Smooth muscle cell (in vitro differentiated cells): ENCODE measurements around the gene OPN4. TPM values are rescaled to one million over a fixed set of nuclear protein-coding genes. Genes with fewer than 3 reads are reported as not detected.

Experiments used
- DNase-seq: peaks from one replicate; lab custom pipeline; 2025; ENCODE audit not compliant: unreplicated experiment; lab: John Stamatoyannopoulos, UW
- H2AFZ ChIP-seq: fragments of 200-600 bp; sonication (generic); 2 replicates; pipeline ENCODE4 v1.6.0; 2016; ENCODE audit warnings: antibody characterized with exemption, low read depth, mild to moderate bottlenecking
- H3F3A ChIP-seq: fragments of 200-600 bp; sonication (generic); 2 replicates; pipeline ENCODE4 v1.6.0; 2017; ENCODE audit warnings: antibody characterized with exemption, low read depth
- H3K27ac ChIP-seq: fragments of 200-600 bp; sonication (generic); 2 replicates; pipeline ENCODE4 v1.5.1; 2016; ENCODE audit warnings: low read depth, mild to moderate bottlenecking
- H3K27me3 ChIP-seq: fragments of 200-600 bp; sonication (generic); 2 replicates; pipeline ENCODE4 v1.6.1; 2016; ENCODE audit warnings: low read depth, mild to moderate bottlenecking
- H3K36me3 ChIP-seq: fragments of 200-600 bp; sonication (generic); 2 replicates; pipeline ENCODE4 v1.5.1; 2016; ENCODE audit warnings: low read depth
- H3K4me1 ChIP-seq: fragments of 200-600 bp; sonication (generic); 2 replicates; pipeline ENCODE4 v1.5.1; 2016; ENCODE audit warnings: low read depth
- H3K4me2 ChIP-seq: fragments of 200-600 bp; sonication (generic); 2 replicates; pipeline ENCODE4 v1.6.0; 2016; ENCODE audit warnings: mild to moderate bottlenecking
- H3K4me3 ChIP-seq: fragments of 200-600 bp; sonication (generic); 2 replicates; pipeline ENCODE4 v1.5.1; 2016; ENCODE audit warnings: mild to moderate bottlenecking
- H3K79me2 ChIP-seq: fragments of 200-600 bp; sonication (generic); 2 replicates; pipeline ENCODE4 v1.6.0; 2016; ENCODE audit warnings: low read depth, mild to moderate bottlenecking
- H3K9ac ChIP-seq: fragments of 200-600 bp; sonication (generic); 2 replicates; pipeline ENCODE4 v1.6.0; 2016; ENCODE audit warnings: low read depth
- H3K9me3 ChIP-seq: fragments of 200-600 bp; sonication (generic); replicated peaks from 2 replicates; pipeline ENCODE4 v1.5.1; 2016; ENCODE audit warnings: low read depth
- H4K20me1 ChIP-seq: fragments of 200-600 bp; sonication (generic); 2 replicates; pipeline ENCODE4 v1.6.0; 2016; ENCODE audit warnings: low read depth
- WGBS: methylation state at CpG from one replicate; pipeline ENCODE4 v1.1.7; 2016; ENCODE audit warnings: low lambda C conversion rate; 5-methylcytosine and 5-hydroxymethylcytosine counted together
- polyA plus RNA-seq: library from polyadenylated mRNA; unstranded; fragments of >200 nt; fragmentation: Nextera tagmentation; extraction: Ambion mirVana; gene quantifications from 2 replicates; pipeline ENCODE4 v1.2.1, GENCODE V29; 2016
- total RNA-seq: library from RNA; depleted of rRNA; stranded (reverse); fragments of >200 nt; gene quantifications from 2 replicates; pipeline ENCODE4 v1.2.3, GENCODE V29; 2014
- TF ChIP-seq, protein P1 (sequence below): fragments of 200-600 bp; sonication (generic); IDR thresholded peaks from 2 replicates; pipeline ENCODE4 v1.5.1; 2017; ENCODE audit warnings: borderline replicate concordance, mild to moderate bottlenecking, antibody characterized with exemption; ENCODE audit not compliant: insufficient read depth, poor library complexity, severe bottlenecking

OPN4 gene
- total and polyA plus RNA-seq, 2 experiments from 2014 or later = not detected

DNA sequence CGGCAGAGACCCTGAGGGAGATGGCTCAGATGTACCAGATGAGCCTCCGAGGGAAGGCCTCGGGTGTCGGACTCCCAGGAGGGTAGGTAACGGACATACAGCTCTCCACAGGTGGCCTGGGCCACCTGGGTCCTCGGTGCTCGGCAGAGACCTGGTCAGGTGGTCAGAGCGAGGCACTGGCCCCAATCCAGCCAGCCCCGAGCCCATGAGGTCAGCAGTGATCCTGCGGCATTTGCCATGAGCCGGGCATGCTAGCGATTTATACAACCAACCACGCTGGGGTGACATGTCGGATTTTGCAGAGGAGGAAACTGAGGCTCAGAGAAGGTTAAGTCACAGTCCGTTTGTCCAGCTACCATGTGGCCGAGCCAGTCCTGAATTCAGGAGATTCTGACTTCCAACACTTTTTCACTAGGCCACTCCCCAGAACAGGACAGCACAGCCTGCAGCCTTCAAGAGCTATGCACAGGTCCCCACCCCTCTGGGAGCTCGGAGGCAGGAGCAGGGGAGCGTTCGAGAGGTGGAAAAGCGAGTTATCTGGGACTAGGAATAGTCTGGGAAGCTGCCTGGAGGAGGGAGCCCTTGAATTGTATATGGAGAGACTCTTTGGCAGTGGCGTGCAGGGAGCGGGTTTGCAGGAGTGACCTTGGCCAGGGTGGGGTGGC lies 27.5 kb downstream of the OPN4 start:
- Histone ChIP-seq H3K9me3 (no peaks in the 10 kb centered on the region), H4K20me1 (no peaks in the 10 kb centered on the region), H3K27ac (no peak overlapping the region), H3F3A (no peaks in the 10 kb centered on the region), H3K9ac (no peak overlapping the region), H3K4me2 (no peak overlapping the region), H3K36me3 (no peaks in the 10 kb centered on the region), H3K79me2 (no peaks in the 10 kb centered on the region), H3K4me1 (peaks cover 15% of the 10 kb centered on the region), H3K27me3 (no peaks in the 10 kb centered on the region), H2AFZ (no peak overlapping the region), H3K4me3 (no peak overlapping the region)
- DNase-seq = no peak
- 90% methylated on average over 22 of the region's 22 CpGs for WGBS
- TF ChIP-seq, protein P1, sequence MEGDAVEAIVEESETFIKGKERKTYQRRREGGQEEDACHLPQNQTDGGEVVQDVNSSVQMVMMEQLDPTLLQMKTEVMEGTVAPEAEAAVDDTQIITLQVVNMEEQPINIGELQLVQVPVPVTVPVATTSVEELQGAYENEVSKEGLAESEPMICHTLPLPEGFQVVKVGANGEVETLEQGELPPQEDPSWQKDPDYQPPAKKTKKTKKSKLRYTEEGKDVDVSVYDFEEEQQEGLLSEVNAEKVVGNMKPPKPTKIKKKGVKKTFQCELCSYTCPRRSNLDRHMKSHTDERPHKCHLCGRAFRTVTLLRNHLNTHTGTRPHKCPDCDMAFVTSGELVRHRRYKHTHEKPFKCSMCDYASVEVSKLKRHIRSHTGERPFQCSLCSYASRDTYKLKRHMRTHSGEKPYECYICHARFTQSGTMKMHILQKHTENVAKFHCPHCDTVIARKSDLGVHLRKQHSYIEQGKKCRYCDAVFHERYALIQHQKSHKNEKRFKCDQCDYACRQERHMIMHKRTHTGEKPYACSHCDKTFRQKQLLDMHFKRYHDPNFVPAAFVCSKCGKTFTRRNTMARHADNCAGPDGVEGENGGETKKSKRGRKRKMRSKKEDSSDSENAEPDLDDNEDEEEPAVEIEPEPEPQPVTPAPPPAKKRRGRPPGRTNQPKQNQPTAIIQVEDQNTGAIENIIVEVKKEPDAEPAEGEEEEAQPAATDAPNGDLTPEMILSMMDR = no peak

DNA sequence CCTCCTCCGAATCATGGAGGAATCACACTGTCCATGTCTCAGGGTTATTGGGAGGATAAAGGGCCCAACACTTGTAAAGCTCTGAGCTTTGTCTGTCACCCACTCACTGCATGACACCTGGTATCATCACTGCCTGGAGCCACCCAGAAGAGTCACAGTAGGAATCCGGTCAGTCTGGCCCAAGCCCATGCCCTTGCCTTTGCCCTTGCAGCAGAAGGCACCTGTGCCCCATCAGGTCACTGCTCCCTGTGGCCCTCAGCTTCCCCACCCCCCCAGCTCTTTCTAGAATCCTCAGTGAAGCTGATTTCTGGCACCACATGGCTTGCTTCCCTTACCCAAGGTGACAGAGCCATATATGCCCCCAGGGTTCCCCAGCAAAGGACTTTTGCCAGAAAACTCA lies 28.3 kb downstream of the OPN4 start:
- Histone ChIP-seq H3K4me1 (peaks cover 15% of the 10 kb centered on the region), H3F3A (no peaks in the 10 kb centered on the region), H3K9ac (no peak overlapping the region), H4K20me1 (no peaks in the 10 kb centered on the region), H2AFZ (no peak overlapping the region), H3K27me3 (no peaks in the 10 kb centered on the region), H3K4me3 (no peak overlapping the region), H3K36me3 (no peaks in the 10 kb centered on the region), H3K79me2 (no peaks in the 10 kb centered on the region), H3K4me2 (no peak overlapping the region), H3K9me3 (no peaks in the 10 kb centered on the region), H3K27ac (no peak overlapping the region)
- 93% methylated on average over 2 of the region's 2 CpGs for WGBS
- DNase-seq = no peak
- TF ChIP-seq, protein P1 = no peak

DNA sequence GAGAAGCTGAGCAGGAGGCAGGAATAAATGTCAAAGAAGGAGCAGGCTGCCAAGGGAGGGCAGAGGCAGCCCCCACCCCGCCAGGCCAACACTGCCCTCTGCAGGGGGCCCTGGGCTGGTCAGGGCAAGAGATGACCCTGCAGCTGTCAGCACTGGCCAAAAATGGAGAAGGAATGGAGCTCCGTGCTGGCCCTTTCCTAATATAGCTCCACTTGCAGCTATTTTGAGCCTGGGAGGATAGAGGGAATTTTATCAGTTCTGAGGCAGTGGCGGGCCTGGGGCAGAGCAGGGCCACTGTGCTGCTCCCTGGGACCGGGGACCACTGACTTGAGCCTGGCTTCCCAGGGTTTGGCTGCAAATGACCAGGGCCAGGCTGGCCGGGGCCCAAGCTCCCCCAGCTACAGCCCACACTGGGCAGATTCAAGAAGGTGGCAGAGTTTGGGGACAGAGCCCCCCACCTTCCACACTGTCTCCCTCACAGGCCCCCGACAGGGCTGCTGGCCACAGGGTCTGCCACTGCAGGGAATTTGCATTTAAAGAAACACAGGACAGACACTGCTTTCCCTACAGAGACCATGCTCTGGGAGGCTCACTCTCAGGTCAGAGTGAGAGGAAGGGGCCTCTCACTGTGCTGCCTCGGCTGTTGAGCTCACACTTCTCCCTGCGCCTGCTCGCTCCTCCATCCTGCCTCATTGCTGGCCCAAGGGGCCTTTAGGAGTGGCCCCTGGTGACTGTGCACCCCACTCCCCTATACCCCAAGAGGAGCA lies 30.2 kb downstream of the OPN4 start:
- Histone ChIP-seq H3K36me3 (no peaks in the 10 kb centered on the region), H3K9ac (no peak overlapping the region), H4K20me1 (no peaks in the 10 kb centered on the region), H3K79me2 (no peaks in the 10 kb centered on the region), H3K27ac (no peak overlapping the region), H2AFZ (peak overlapping the region; percentile 49), H3F3A (no peaks in the 10 kb centered on the region), H3K27me3 (no peaks in the 10 kb centered on the region), H3K4me2 (peak overlapping the region; percentile 58), H3K9me3 (no peaks in the 10 kb centered on the region), H3K4me3 (no peak overlapping the region), H3K4me1 (peaks cover 15% of the 10 kb centered on the region)
- TF ChIP-seq, protein P1 = peak; percentile 47
- whole genome bisulfite sequencing = 32% methylated on average over 9 of the region's 9 CpGs
- no peak for DNase-seq
